GM19463 (cell line): ENCODE results near the gene TPRX1.
"Not testable (repeated sequence)": the region's sequence is repeated elsewhere in the genome, so short reads cannot be mapped to it uniquely, and the experiment has no call there.

Experiments used
- ATAC-seq: cut with Tn5 transposase; IDR thresholded peaks from one replicate; pipeline ENCODE4 v1.9.1; 2021; ENCODE audit warnings: mild to moderate bottlenecking, moderate library complexity; ENCODE audit not compliant: unreplicated experiment

Gene TPRX1

DNA sequence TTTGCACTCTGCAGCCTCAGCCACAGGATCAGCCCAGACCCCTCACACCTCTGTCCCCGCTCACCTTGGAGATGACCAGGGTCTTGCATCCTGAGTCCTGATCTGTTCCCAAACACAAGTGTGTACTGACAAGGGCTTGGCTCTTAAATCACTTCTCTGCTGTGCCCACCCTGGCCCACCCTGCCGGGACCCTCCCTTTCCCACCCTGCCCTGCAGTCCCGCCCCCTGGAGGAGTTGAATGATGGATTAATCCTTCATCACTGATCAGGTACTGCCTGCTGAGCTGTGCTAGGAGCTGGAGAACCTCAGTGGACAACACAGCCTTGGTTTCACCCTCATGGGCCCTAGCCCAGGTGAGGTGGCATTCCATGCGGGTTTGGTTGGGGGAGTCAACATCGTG is at the start of gene TPRX1:
TSS of gene TPRX1 (minus strand) at position 101 of the 400 bp plus-strand sequence. CDS start at position 89, 12 bp downstream.
- not testable (repeated sequence) for ATAC-seq

- no peak for ATAC-seq
Observed at GRCh38 chr19:47853003-47853402, 48.7 kb upstream of the TPRX1 start.

GRCh38 chr19:47848823-47849473 is 44.6 kb upstream of the TPRX1 start:
- no peak for ATAC-seq

GRCh38 chr19:47848425-47848822 is 44.1 kb upstream of the TPRX1 start:
- no peak for ATAC-seq

DNA sequence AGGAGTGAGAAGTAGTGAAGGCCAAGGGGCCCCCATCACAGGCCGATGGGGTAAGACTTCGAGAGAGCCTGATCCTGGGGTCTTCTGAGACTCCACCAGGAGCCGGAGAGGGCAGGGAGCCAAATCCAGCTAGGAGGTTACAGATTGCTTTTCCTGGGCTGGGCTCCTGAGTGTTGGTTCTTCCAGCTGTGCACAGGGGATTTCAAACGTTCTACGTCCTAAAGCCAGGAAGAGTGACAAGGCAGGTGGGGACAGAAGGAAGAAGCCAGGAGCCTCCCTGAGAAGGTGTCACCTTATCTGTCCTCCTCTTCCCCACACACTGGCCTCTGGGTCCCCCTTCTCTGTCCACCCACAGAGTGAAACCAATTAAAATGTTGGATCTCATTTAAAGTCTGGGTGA is 38.6 kb upstream of the TPRX1 start:
- ATAC-seq = no peak

DNA sequence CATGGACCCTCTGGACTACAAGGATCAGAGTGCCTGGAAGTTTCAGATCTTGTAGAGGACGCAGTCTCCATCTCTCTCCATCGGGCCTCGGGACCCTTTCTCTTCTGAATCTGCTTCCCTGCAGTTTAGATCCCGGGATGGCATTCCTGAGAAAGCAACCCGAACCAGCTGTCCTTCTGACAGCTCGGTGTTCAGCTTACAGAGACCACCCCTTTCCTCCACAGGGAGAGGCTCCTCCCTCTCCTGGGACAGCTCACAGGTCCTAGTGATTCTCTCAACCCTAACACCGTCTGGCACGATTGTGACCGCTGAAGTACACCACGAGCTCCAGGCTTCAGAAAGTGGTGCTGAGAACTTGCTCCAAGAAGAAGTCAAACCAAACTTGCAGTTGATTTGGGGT is 35.6 kb upstream of the TPRX1 start:
- ATAC-seq = no peak

DNA sequence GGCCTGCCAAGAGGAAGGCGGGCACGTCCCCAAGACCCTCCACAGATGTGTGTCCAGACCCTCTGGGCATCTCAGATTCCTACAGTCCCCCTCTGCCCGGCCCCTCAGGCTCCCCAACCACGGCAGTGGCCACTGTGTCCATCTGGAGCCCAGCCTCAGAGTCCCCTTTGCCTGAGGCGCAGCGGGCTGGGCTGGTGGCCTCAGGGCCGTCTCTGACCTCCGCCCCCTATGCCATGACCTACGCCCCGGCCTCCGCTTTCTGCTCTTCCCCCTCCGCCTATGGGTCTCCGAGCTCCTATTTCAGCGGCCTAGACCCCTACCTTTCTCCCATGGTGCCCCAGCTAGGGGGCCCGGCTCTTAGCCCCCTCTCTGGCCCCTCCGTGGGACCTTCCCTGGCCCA is 35.1 kb upstream of the TPRX1 start:
- ATAC-seq = no peak

GRCh38 chr19:47836038-47836437 is 31.7 kb upstream of the TPRX1 start:
- no peak for ATAC-seq

GRCh38 chr19:47832723-47833122 is 28.4 kb upstream of the TPRX1 start:
- no peak for ATAC-seq

- ATAC-seq = no peak
Observed at GRCh38 chr19:47826800-47827199, 22.4 kb upstream of the TPRX1 start.

GRCh38 chr19:47824396-47824795 is 20.0 kb upstream of the TPRX1 start:
- ATAC-seq = no peak

- ATAC-seq = no peak
Observed at GRCh38 chr19:47821460-47822020, 17.2 kb upstream of the TPRX1 start, which contains the start of gene CRX. CRX (plus strand) TSS chr19:47821937; CDS start chr19:47834444, 12,507 bp downstream.

DNA sequence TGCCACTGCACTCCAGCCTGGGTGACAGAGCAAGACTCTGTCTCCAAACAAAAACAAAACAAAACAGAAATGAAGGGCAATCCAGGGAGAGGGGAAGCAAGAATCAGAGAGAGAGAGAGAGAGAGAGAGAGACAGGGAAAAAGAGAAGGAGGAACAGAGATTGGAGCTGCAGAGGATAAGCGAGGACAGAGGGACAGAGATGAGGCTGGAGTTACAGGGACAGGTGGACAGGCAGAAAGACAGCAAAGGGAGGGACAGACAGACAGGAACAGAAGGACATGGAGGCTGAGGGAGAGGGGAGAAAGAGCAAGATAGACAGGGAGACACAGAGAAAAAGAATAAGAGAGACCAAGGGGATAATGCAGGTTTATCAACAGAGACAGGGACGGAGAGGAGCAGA is 16.1 kb upstream of the TPRX1 start:
- no peak for ATAC-seq

GRCh38 chr19:47819858-47820257 is 15.5 kb upstream of the TPRX1 start:
- ATAC-seq = no peak

DNA sequence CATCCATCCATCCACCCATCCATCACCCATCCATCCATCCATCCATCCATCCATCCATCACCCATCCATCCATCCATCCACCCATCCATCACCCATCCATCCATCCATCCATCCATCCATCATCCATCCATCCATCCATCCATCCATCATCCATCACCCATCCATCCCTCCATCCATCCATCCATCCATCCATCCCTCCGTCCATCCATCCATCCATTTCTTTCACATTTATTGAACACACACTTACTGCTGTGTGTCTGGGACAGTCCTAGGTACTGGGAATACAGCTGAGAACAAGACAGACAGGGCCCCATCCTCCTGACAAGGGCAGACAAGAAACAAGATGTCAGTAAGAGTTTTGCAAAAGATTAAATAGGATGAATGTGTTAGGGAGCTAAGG is 13.9 kb upstream of the TPRX1 start:
- not testable (repeated sequence) for ATAC-seq

DNA sequence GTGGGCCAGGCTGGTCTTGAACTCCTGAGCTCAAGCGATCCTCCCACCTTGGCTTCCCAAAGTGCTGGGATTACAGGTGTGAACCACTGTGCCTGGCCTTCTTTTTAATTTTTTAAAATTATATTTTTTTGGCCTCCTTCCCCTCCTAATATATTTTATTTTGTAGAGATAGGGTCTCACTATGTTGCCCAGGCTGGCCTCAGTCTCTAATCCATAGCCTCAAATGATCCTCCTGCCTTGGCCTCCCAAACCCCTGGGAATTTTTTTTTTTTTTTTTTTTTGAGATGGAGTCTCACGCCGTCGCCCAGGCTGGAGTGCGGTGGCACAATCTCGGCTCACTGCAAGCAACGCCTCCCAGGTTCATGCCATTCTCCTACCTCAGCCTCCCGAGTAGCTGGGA is 11.9 kb upstream of the TPRX1 start:
- ATAC-seq = not testable (repeated sequence)

GRCh38 chr19:47813995-47814328 is 9.6 kb upstream of the TPRX1 start:
- ATAC-seq = no peak

- ATAC-seq = no peak
Observed at GRCh38 chr19:47813304-47813994, 9.1 kb upstream of the TPRX1 start.

DNA sequence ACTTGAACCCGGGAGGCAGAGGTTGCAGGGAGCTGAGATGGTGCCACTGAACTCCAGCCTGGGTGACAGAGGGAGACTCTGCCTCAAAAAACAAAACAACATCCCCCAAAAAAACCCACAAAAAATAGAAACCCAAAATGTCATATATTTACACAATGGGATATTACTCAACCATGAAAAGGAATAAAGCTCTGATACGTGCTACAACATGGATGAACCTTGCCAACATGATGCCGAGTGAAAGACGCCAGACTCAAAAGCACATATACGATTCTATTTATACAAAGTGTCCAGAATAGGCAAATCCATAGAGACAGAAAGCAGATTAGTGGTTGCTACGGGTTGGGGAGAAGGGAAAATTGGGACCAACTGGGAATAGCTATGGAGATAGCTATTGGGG is 2.1 kb upstream of the TPRX1 start:
- no peak for ATAC-seq

DNA sequence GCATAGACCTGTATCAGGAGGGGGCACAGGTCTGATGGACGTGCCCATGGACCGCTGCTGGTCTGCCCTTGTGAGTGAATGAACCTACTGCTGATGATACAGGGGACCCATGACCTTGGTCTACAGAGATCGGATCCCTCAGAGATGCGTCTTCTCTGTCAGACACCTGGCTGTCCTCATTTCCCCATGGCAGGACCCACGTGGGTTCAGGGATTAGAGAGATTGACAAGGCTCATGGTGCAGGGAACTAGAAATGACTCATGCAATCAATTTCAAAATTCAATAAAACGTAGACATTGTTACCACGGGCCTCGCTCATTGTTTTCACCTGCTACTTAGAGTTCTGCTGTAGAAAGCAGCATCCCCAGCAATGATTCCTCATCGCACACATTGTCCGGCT is 962 bp upstream of the TPRX1 start:
- no peak for ATAC-seq

DNA sequence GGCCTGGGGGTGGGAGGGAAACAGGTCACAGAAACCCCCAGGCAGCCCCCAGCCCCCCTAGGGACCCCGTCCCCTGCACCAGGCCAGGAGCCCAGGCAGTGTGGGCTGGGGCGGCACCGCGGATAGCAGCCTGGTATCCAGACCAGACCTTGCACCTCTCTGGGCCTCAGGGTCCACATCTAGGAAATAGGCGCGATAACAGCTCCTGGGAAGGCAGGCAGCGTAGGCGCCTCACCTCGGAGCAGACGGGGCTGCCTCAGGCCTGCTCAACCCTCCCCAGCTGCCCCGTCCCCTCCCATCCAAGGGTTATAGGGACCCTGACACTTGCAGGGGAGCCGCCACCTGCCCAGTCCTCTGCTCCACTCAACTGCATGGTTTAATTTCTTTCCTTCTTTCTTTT is 680 bp downstream of the TPRX1 start:
- ATAC-seq = not testable (repeated sequence)

DNA sequence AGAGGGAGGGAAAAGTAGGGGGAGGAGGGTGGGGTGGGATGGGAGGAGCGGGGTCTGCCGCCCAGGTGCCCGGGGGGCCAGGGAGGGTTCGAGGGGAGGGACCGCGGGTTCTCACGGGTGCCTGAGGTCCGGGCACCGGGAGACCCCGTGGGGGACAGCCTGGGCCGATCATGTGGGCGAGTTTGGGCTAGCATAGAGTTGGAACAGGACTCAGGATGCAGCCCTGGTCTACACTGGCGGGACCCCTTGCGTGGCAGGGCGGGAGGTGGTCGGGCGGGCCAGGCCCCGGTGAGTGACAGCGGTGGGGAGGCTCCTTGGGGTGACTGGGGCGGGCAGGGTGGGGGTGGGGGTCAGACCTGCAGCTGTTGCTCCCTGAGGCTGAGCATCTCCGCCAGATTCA is 1.2 kb downstream of the TPRX1 start:
- not testable (repeated sequence) for ATAC-seq
